HG02970 (cell line): ENCODE data around the gene KCTD18.

ENCODE experiments used
- ATAC-seq: cut with Tn5 transposase; IDR thresholded peaks from one replicate; pipeline ENCODE4 v1.9.1; 2021; ENCODE audit warnings: mild to moderate bottlenecking, moderate library complexity, moderate number of reproducible peaks; ENCODE audit not compliant: unreplicated experiment, low FRiP score

KCTD18 gene

DNA sequence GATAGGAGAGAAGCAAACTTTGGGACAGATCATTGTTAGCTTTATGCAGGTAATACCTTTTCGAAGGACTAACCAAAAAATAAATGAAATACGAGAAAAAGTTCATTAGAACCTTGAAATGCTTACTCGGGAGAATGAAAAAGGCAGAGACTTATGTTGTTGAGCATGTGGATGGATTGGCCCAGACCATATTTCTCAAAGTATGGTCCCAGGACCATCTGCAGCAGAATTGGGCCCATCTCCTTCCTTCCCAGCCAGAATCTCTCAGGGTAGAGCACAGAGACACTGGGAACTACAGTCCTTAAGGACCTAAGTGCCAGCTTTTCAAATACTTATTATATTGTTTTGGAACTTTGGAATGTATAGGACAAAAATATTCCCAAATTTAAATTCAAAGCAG is 50.8 kb downstream of the KCTD18 start:
- ATAC-seq: no peak

- no peak for ATAC-seq
These were observed 53.3 kb downstream of the KCTD18 start for GRCh38 chr2:200456567-200456966.

DNA sequence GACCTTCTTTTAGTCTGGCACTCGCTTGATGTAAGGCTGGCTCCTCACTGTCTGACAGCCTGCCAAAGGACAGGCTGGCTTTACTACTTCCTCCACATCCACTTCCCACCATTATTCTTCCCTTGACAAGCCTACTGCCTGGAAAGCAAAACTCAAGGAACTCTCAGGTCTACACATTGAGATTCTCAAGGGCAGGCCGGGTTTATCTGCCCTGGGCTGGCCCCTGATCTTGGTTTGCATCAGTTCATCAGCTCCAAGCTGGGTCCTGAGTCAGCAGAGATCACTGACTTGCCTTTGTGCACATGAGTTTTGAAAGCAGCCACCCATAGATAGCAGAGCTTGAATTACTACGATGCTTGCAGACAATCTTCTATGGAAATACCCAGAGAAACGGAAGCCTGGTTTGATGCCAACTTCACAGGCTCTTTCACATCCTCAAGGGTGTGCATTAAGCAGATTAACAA is 53.9 kb downstream of the KCTD18 start:
- peak; percentile 42 for ATAC-seq

DNA sequence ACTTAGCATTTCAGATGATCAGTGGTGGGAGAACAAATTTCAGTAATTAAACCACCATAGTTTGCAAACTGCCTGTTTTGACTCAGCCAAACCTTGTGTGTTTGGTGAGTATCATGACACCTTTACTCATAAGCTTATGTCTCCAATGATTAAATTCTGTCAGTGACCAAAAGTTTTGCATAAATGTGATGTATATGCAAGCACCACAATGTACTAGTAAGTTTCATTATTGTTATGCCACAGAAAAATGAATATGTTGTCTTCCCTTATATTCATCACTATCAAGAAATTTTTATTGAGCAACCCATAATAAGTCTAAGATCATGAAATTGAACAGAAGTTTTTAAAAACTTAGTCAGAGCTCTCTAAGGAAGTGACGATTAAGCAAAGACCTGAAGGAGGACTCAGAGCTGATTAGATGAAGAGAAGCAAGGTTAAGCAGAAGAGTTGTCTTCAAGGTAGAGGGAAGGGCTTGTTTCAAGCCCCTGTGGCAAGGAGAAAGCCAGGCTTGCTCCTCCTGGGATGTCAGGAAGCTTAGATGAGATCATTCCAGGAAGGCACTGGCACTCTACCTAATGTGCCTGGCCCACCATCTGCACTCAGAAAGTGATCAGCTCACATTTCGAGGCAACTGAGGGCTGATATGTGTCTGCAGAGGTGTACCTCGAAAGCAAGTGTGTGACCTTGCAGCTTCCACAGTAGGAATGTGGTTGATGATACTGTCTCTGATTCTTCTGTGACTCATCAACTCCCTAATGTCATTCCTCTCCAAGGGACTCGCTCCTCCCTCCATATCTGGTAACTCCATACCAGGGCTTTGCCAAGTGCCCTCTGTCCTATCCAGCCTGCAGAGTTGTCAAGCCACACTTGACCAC is 54.7 kb downstream of the KCTD18 start:
- peak; percentile 71 for ATAC-seq

DNA sequence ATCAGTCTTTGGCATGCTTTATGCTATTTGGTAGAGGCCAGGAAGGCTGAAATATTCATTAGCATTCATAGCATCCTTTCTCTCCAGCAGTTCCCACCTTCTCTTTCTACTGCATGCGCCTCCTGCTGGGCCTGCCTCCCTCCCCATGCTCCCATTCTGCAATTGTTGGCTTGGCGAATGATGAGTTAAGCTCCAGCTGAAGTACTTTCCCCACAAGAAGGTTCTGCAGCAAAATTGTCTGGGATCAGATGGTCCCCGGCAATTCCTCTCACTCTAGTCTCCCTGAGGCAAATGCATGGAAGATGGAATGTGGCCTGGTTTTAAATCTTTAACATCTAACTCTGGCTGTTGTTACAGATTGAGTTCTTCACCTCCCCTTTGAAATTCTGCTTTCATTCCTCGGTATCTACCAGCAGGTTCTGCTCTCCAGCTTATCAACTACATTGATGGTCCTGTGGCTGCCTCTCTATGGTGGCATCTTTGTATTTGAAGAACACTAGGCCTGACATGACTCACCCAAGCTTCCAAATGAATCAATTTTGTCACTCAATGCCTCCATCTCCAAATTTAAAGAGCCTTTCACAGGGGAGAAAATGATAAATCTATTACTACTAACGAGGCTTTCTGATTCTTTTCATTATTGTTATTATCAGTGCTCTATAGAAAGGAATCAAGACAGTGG is 55.9 kb downstream of the KCTD18 start:
- ATAC-seq: no peak

DNA sequence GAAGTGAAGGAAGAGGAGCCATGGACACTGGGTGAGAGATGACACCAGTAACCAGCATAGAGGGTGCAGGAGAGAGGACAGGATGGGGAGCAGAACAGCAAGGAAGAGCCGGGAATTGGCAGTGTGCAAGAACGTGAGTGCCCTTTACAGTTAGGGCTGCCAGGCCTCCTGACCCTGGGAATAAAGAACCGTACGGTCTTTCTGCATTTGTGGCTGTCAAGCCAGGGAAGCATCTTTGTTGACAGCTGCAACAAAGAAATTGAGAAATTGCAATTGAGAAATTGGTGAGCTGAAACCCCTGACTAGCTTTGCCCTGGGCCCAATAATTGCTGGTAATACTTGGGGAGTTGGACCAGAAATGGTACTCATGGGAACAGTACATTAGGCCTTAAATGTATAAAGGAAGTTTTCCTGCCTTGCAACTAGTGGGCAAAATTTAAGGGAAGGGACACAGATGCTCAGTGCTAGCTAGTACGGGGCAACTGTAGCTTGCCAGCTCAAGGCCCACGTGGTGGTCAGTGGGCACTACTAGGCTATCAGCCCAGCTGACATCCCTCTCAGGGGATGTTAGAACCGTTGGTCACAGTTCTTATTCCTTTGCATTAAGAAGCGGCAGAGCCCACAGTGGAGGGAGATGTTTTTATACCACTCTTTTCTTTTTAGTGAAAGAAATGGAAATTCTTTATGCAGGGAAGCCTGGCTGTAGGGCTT is 56.6 kb downstream of the KCTD18 start:
- no peak for ATAC-seq

DNA sequence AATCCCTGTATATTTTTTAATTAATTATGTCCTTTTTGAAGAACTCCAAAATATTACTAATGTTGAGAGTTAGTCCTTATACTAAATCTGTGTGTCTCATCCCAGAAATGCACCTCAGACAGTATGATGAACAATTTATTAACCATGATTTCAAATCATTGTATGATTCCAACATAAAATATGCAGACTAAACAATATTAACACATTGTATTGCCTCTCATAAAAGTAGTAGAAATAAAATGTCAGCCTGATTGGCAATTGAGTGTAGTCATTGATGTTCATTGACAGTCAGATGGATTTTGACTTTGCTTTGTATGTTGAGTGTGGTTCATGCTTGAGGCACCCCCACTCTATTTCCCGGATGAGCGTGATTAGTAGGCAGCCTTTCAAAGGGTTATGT is 57.5 kb downstream of the KCTD18 start:
- no peak for ATAC-seq

DNA sequence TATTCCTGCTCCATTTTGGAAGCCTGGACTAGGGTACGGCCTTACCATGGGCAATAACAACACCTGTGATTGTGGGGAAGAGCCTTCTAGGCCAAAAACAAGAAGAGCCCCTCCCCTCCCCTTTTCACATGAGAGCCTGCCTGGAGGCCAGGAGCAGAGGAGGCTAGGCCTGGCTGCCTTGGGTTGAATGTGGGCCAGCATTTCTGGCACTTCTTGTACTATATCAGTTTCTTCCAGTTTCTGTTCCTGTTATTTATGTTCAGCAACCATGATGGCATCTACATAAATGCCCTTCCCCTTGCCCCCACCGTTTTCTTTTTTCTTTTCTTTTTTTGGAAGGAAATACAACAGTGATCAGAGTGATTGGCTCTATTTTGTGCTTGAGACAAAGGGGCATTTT is 58.4 kb downstream of the KCTD18 start:
- ATAC-seq: no peak

GRCh38 chr2:200450288-200450687 is 59.6 kb downstream of the KCTD18 start:
- ATAC-seq: no peak

- ATAC-seq: no peak
These were observed 60.7 kb downstream of the KCTD18 start for GRCh38 chr2:200449149-200449548.

- no peak for ATAC-seq
These were observed 61.4 kb downstream of the KCTD18 start for GRCh38 chr2:200448455-200448854.

GRCh38 chr2:200447139-200447855 is 62.6 kb downstream of the KCTD18 start:
- no peak for ATAC-seq

DNA sequence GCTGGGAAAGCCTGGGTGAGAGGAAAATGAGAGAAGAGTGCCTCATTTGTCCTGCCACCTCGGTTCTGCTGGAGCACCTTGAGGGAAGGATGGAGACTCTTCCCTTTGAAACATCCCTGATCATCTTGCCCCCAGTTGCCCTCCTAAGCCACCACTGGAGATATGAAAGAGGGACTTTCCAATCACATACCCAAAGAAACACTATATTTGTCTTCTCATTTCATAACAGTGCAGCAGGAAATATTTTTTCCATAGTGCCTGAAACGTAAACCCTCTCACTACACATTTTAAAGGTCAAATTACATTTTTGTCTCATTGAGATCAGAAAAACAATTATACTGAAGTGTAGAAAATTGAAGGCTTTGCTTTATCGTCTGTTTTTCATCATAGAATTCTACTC is 63.3 kb downstream of the KCTD18 start:
- no peak for ATAC-seq

- no peak for ATAC-seq
These were observed 64.6 kb downstream of the KCTD18 start for GRCh38 chr2:200445284-200445683.

DNA sequence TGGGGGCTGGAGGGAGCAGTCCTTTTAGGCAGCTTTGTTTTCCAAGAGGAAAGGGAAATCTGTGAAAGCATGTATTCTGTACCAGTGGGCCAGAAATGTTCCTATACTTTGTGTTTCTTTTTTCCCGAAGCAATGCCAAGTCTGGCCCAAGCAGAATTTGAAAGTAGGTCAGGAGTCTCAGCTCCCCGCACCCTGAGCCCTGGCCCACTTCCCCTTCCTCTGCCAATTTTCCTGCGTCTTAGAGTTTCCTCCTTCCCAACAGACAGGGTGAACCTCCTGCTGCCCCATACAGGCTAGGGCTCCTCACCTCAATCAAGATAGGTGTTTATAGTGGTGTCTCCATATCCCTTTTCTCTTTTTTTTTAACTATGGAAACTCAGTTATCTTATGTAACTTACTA is 65.3 kb downstream of the KCTD18 start:
- ATAC-seq: no peak

DNA sequence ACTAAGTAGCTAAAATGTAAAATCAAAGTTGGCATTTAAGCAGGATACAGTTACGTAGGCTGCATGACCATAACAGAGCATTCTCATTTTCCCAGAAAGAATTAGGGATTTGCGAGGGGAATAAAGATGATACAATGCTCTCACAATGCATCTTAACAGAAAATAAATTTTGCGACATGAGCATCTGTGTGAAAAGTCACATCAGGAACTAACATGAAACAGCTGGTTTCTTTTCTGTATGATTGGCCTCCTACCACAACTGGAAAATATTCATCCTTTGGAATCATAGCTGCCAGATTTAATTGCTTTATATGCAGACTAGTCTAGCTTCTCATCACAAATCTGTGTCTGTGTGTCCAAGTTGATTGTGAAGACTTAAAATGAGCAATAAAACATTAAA is 66.0 kb downstream of the KCTD18 start:
- no peak for ATAC-seq

GRCh38 chr2:200443376-200443775 is 66.5 kb downstream of the KCTD18 start:
- no peak for ATAC-seq

GRCh38 chr2:200442471-200442870 is 67.4 kb downstream of the KCTD18 start:
- ATAC-seq: no peak

GRCh38 chr2:200439981-200440380 is 69.9 kb downstream of the KCTD18 start:
- no peak for ATAC-seq
